ENCODE measurements around the gene ZNF410.

- no peak for TF ChIP-seq CTCF (optimal IDR thresholded peaks at IDR 0.05 in 1 of 3, IDR thresholded peaks at IDR 0.05 in 1 of 3, conservative IDR thresholded peaks at IDR 0.05 in 1 of 3; ENCODE audit: extremely low read depth in 1 of 3, insufficient read depth in 2 of 3, low read length in 3 of 3)
- no peak for TF ChIP-seq EZH2 (IDR thresholded peaks at IDR 0.05; ENCODE audit: low read length)
Observed at GRCh38 chr14:73895939-73896338, 9.3 kb downstream of the ZNF410 start.

All from keratinocyte (primary cell).